ENCODE data around the gene JPH2. TPM values are rescaled to one million over a fixed set of nuclear protein-coding genes. Genes with fewer than 3 reads are reported as not detected.

JPH2 gene
- total RNA-seq, 1 donor from 2014 or later = not detected

DNA sequence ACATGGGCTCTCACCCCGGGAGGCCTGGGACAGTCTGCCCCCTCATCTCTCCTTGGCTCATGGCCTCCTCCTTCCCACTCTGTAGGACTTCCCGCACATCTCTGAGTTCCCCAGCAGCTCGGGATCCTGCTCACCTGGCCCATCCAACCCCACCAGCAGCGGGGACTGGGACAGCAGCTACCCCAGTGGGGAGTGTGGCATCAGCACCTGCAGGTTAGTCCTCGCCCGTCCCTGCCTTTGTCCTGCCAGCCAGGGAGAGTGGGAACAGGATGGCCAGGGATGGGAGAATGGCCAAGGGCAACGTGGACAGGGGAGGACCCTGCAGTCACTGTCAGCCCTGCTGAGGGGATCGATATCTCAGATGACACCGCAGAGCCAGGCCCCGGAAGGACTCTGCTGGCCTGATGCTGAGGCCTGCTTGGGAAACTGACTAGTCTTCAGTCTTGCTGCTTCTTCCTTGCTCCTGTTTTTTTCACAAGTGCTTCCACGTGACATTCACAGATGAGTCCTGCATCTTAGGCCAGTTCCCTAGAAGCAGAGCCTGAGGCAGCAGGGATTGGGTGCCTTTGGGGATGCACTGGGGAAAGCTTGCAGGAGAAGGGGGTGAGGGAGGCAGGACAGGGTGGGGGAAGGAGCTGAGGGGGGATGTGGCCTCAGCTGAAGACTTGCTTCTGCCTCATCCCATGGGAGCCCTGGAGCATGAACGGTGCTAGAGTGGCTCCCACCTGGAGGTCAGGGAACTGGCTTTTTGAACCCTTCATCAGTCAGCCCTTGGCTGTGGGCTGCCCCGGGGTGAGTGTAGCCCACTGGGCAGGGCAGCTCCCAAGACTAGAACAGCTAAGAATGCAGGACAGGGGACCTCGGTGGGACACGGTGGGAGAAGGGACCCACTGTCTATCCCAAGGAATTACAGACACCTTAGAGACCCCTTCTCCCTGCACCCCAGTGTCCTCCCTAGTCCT lies 120.1 kb downstream of the JPH2 start:
- POLR2A ChIA-PET = interaction anchor here (0.6 kb wide), 1 partner anchor 305 kb away, joined by 9 read pairs; no protein-coding TSS in a partner anchor
- TF ChIP-seq, protein P1, sequence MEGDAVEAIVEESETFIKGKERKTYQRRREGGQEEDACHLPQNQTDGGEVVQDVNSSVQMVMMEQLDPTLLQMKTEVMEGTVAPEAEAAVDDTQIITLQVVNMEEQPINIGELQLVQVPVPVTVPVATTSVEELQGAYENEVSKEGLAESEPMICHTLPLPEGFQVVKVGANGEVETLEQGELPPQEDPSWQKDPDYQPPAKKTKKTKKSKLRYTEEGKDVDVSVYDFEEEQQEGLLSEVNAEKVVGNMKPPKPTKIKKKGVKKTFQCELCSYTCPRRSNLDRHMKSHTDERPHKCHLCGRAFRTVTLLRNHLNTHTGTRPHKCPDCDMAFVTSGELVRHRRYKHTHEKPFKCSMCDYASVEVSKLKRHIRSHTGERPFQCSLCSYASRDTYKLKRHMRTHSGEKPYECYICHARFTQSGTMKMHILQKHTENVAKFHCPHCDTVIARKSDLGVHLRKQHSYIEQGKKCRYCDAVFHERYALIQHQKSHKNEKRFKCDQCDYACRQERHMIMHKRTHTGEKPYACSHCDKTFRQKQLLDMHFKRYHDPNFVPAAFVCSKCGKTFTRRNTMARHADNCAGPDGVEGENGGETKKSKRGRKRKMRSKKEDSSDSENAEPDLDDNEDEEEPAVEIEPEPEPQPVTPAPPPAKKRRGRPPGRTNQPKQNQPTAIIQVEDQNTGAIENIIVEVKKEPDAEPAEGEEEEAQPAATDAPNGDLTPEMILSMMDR (IDR thresholded peaks at IDR 0.05) = no peak
- no peak overlapping the region for H3K27ac Mint-ChIP-seq
- ATAC-seq (ENCODE audit: low read depth) (no peak), DNase-seq (no peak)
- intact Hi-C loops (cut with micrococcal nuclease) = no loop called here
- H3K9me3 Mint-ChIP-seq = no peaks in the 10 kb centered on the region
- no peak overlapping the region for H3K4me3 Mint-ChIP-seq
- CTCF ChIA-PET = no interaction called here
- H3K27me3 Mint-ChIP-seq = peaks cover under 1% of the 10 kb centered on the region
- peaks cover 31% of the 10 kb centered on the region for H3K4me1 Mint-ChIP-seq
- no peaks in the 10 kb centered on the region for H3K36me3 Mint-ChIP-seq (ENCODE audit: low read depth)

DNA sequence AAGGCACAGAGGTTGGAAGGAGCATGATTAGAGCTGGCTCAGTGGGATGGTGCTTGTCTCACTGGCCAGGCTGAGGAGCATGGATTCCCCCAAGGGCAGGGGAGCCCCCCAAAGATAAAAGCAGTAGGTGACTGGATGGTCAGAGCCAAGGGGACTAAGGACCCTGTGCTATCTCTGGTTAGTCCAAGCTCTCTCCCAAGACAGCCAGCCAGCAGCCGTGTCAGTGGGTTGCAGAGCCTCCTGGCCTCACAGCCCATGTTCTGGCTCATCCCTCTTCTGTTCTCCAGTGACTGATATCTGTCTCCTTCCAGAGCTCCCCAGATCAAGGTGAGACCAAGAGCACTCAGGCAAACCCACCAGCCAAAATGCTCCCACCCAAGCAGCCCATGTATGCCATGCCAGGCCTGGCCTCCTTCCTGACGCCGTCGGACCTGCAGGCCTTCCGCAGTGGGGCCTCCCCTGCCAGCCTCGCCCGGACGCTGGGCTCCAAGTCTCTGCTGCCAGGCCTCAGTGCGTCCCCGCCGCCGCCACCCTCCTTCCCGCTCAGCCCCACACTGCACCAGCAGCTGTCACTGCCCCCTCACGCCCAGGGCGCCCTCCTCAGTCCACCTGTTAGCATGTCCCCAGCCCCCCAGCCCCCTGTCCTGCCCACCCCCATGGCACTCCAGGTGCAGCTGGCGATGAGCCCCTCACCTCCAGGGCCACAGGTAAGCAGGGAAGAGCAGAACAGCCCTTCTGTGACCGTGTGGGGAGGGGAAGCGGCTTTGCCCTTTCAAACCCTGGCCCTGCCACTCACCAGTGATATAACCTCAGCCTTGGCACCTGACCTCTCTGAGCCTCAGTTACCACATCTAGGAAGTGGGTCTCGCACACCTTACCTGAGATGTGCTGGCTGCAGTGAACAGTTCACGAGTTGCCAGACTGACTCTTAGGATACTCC lies 121.3 kb downstream of the JPH2 start:
- ChIA-PET CTCF (no interaction called here), POLR2A (no interaction called here)
- H3K4me3 Mint-ChIP-seq = no peak overlapping the region
- H3K27ac Mint-ChIP-seq = no peak overlapping the region
- TF ChIP-seq, protein P1 (IDR thresholded peaks at IDR 0.05) = no peak
- no peaks in the 10 kb centered on the region for H3K9me3 Mint-ChIP-seq
- H3K36me3 Mint-ChIP-seq (ENCODE audit: low read depth) = no peaks in the 10 kb centered on the region
- DNase-seq = no peak
- peaks cover 27% of the 10 kb centered on the region for H3K4me1 Mint-ChIP-seq
- no peak for ATAC-seq (ENCODE audit: low read depth)
- no peaks in the 10 kb centered on the region for H3K27me3 Mint-ChIP-seq
- intact Hi-C loops (cut with micrococcal nuclease) = no loop called here

DNA sequence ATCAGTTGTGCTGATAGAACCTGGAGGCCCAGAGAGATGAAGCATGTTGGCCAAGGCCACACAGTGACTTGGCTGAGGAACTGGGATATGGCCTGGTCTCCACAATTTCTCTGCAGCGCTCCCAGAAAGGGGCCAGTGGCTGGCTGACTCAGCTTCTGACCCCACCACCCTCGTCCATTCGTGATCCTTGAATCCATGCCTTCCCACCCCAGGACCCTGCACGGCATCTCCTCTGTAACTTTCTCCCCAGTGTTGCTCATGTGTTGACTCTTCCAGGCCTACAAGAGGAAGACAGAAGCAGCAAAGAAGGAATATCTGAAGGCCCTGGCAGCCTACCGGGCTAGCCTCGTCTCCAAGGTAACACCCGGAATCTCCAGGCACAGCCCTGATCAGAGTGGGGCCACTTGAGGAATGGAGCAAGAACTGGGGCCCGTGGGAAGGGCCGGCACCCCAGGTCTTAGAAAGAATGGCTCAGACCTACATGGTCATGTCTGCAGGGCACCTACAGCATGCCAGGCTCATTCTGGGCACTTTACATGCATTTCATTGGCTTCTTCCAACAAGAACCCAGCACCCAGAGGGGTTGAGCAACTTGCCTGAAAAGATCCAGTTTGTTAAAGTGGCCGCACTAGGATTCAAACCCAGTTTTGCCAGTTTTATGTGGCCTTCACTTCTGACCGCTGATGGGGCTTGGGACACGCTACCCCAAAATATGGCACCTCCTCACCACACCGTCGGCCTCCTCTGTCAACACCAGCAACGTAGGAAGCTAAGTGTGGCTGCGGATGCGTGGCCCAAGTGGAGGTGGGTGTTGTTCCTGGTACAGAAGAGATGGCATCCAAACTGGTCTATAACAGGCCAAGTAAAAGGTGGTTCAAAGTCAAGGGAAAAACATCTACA lies 122.2 kb downstream of the JPH2 start:
- Mint-ChIP-seq H3K36me3 (ENCODE audit: low read depth) (no peaks in the 10 kb centered on the region), H3K4me3 (no peak overlapping the region), H3K27ac (no peak overlapping the region), H3K4me1 (peaks cover 20% of the 10 kb centered on the region), H3K27me3 (no peaks in the 10 kb centered on the region), H3K9me3 (no peaks in the 10 kb centered on the region)
- ATAC-seq (ENCODE audit: low read depth) (no peak), DNase-seq (no peak)
- POLR2A ChIA-PET = no interaction called here
- CTCF ChIA-PET = no interaction called here
- intact Hi-C loops (cut with micrococcal nuclease) = no loop called here
- TF ChIP-seq, protein P1 (IDR thresholded peaks at IDR 0.05) = no peak

Other genes starting within 250 kb of the JPH2 start
- 47.3 and 48.9 TPM in 2 replicates for gene OSER1, start 23.6 kb upstream of the JPH2 start, total RNA-seq
- not detected in 2 replicates for gene GDAP1L1, start 60.1 kb upstream of the JPH2 start, total RNA-seq
- gene FITM2, start 124.0 kb upstream of the JPH2 start, total RNA-seq = 2.4 and 3.3 TPM in 2 replicates
- gene R3HDML, start 149.9 kb upstream of the JPH2 start, total RNA-seq = not detected in 2 replicates
- not detected in 2 replicates for gene HNF4A, start 168.5 kb upstream of the JPH2 start, total RNA-seq